SU-DHL-6 (cell line): ENCODE results near the gene RBM24.

Source experiments
- CTCF ChIP-seq: fragments of 200-600 bp; sonication (generic); IDR thresholded peaks from one replicate; pipeline ENCODE4 v1.5.1; 2017; ENCODE audit warnings: antibody characterized with exemption, mild to moderate bottlenecking, low read length, moderate library complexity; ENCODE audit not compliant: insufficient read depth, poor library complexity, severe bottlenecking
- EZH2phosphoT487 ChIP-seq: fragments of 200-600 bp; sonication (generic), shearing (Covaris generic); conservative IDR thresholded peaks from 2 replicates; pipeline ENCODE4 v1.6.1; 2018; ENCODE audit warnings: mild to moderate bottlenecking, antibody characterized with exemption, low read length, moderate library complexity, mixed read lengths

DNA sequence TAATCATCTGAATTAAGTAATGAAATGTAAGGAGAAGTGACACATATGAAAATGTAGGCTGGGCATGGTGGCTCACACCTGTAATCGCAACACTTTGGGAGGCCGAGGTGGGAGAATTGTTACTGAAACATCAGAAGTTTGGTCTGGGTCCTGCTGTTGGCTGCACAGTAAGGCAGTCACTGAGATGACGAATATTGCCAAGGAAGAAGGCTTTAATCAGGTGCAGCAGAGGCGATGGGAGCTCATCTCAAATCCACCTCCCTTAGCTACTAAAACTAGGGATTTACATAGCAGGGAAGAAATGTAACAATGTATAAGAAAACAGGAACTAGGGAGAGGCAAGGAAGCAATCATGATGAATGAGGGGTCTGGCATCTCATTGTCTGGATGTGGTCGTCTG lies 50.1 kb downstream of the RBM24 start:
- no peak for TF ChIP-seq CTCF
- no peak for TF ChIP-seq EZH2phosphoT487
